AG09319 (cell line): ENCODE results near the gene RSBN1L.
"Not testable (repeated sequence)": the region's sequence is repeated elsewhere in the genome, so short reads cannot be mapped to it uniquely, and the experiment has no call there.

Experiments used
- DNase-seq: peaks from one replicate; pipeline ENCODE4 v3.0.0-alpha.2; 2010; ENCODE audit warnings: low read depth; ENCODE audit errors: extremely low read depth
- TF ChIP-seq, protein P1 (sequence below): IDR thresholded peaks from 2 replicates; pipeline ENCODE4 v1.5.1; 2011; ENCODE audit warnings: low read depth, mild to moderate bottlenecking, inconsistent platforms, low read length, moderate library complexity

Gene RSBN1L

DNA sequence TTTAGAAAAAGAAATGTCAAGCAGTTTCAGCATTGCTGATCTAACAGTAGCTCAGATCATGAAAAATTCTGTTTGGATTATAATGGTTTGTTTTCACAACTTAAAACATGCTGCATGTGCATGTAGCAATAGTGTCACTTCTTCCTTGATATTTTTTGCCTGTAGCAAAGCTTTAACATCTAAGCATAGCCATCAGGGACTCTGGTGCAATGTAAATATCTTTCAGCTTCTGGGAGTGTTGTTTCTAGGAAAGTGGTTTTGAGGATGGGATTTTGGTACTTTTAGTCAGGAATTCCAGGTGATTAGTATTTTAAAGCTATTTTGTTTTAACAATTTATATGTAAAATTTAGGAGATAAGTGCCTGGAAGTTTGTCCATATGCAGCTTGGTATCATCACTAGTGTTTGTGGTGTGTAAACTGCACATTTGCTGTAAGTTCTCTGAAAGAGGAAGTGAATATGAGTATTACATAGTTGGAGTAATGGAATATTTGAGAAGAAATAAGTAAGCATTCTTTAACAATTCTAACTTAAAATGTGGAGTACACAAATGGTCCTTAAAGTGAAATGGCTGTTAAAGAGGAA lies 1.9 kb downstream of the RSBN1L start:
- DNase-seq = no peak
- TF ChIP-seq, protein P1, sequence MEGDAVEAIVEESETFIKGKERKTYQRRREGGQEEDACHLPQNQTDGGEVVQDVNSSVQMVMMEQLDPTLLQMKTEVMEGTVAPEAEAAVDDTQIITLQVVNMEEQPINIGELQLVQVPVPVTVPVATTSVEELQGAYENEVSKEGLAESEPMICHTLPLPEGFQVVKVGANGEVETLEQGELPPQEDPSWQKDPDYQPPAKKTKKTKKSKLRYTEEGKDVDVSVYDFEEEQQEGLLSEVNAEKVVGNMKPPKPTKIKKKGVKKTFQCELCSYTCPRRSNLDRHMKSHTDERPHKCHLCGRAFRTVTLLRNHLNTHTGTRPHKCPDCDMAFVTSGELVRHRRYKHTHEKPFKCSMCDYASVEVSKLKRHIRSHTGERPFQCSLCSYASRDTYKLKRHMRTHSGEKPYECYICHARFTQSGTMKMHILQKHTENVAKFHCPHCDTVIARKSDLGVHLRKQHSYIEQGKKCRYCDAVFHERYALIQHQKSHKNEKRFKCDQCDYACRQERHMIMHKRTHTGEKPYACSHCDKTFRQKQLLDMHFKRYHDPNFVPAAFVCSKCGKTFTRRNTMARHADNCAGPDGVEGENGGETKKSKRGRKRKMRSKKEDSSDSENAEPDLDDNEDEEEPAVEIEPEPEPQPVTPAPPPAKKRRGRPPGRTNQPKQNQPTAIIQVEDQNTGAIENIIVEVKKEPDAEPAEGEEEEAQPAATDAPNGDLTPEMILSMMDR = no peak

DNA sequence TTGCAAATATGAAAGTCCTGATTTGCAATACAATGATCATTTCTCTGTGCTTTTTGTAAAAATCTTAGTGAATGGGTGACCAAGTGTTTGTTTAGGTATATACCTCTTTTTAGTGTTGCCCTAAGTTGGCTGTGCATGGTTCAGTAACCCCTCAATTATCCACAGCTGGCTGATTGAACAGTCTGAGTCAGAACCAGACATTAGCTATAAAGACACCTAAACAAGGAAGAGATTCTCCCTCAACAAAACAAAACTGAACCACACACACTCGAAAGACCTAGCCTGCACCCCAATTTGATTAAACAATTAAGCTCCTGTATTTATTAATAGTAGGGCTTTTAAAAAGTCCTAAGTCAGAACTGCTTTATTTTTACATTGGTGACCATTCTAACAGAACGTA lies 2.8 kb downstream of the RSBN1L start:
- DNase-seq = no peak
- TF ChIP-seq, protein P1 = no peak

DNA sequence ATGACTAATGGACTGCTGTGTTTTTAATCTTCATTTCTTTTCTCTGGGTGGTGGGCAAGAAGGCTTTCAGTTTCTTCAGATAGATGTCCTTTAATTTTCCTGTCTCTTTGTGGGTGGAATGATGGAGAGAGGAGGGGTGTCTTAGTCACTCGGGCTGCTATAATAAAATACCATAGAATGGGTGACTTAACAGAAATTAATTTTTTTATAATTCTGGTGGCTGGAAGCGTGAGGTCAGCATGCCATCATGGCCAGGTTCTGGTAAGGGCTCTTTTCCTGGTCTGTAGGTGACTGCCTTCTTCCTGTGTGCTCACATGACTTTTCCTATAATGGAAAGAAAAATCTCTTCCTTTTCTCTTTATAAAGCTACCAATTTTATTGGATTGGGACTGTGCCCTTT lies 6.3 kb downstream of the RSBN1L start:
- TF ChIP-seq, protein P1 = no peak
- DNase-seq = no peak

DNA sequence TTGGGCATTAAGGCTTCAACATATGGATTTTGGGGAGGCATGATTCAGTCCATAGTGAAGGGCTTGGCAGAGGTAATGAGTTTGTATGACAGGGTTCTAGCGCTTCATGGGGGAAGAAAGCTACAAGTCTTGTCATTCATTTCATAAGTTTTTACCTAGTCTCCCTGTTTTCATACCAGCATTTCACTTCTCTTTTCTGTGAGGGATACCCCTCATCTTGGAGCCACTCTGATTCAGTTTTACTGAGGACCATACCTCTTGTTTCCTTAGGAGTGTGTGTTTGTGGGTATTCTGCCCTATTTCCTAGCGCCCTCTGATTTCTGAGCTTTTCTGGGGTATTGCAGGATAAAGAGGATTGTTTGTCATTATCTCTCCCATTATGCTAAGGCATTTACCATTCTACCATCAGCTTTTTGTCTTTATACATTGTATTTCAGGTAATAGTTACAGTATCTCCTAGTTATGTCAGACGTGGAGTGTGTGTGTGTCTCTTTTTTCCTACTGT lies 6.8 kb downstream of the RSBN1L start:
- DNase-seq = no peak
- TF ChIP-seq, protein P1 = no peak

DNA sequence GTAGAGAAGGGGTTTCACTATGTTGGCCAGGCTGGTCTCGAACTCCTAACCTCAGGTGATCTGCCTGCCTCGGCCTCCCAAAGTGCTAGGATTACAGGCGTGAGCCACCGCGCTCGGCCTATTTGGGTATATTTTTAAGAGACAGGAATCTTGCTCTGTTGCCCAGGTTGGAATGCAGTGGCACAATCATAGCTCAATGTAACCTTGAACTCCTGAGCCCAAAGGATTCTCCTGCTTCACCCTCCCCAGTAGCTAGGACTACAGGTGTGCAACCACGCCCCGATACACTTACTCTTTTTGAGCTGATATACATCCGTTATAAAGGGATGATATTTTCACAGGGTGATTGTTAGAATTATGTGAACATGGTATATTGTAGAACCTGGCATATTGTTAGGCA lies 7.4 kb downstream of the RSBN1L start:
- not testable (repeated sequence) for DNase-seq

DNA sequence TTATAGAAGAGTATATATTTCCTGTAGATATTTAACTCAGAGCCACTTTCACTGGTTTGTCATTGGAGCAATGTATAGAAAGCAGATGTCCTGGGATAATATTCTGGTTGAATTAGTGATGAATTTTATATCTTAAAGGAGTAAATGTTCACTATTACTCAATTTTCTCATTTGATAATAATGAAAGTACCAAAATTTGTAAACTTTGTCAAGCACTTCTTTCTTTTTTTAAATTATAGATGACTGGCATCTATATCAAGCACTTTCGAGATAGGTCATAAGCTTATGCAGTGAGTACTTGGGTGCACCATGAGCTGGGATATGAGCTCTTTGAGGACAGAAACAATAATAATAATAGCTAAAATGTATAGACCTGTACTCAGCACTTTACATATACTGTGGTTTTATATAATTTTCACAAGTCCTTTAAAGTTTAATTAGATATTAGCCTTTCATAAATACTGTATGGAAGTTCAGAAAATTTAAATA lies 11.3 kb downstream of the RSBN1L start:
- TF ChIP-seq, protein P1 = no peak
- DNase-seq = no peak

DNA sequence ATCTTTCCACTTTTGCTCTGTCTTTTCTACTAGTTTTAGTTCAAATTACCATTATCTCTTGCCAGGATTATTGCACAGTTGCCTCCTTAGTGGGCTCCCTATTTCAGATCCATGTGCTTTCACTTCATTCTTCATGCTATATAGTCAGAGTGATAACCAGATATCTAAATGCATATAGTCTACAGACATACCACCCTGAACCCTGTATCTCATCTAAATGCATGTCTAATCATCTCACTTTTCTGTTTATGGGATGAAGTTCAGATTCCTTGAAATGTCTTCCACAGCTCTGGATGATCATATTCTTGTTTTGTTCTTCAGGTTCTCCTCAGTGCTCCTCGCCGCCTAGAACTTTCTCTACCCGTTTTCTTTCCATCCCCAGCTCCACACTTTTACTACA lies 13.8 kb downstream of the RSBN1L start:
- TF ChIP-seq, protein P1 = no peak
- DNase-seq = no peak

DNA sequence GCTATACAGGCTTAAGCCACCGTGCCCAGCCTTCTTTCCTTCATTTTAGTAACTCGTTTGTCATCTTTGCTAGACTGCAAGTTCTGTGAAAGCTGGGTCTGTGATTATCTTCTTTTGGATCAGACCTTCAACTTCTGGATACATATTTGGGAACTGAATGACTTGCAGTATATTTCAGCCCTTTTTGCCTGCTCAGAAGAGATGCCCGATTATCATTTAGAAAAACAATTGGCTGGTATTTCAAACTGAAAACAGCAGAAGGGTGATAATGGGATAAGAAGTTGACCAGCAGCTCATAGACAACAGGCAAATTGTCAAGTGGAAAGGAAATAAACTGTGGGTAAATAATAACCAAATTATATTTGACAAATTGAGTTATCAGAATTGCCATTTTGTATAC lies 14.6 kb downstream of the RSBN1L start:
- TF ChIP-seq, protein P1 = no peak
- DNase-seq = no peak
